IMR-90 (cell line): ENCODE results near the gene LCAT. TPM values are rescaled to one million over a fixed set of nuclear protein-coding genes. Genes with fewer than 3 reads are reported as not detected.

Experiments used
- ATAC-seq: fragments of 200-7000 bp; cut with Tn5 transposase; 2 replicates; pipeline ENCODE4 v1.9.1; 2020; ENCODE audit warnings: low read depth, mild to moderate bottlenecking, moderate library complexity
- BruUV-seq: library from RNA; stranded (reverse); fragments of 400-500 nt; replicated peaks from 2 replicates; lab custom pipeline; 2021; lab: Mats Ljungman, UMichigan
- CTCF ChIA-PET: fragments of 300-600 bp; formaldehyde crosslinking; extraction: SDS; loops from one replicate; lab custom pipeline; 2021; ENCODE audit warnings: antibody characterized with exemption; lab: Yijun Ruan, JAX
- POLR2A ChIA-PET: fragments of 300-600 bp; sonication (Branson Sonifier 250); formaldehyde crosslinking; loops from one replicate; lab custom pipeline; 2022; ENCODE audit warnings: antibody characterized with exemption; ENCODE audit not compliant: unreplicated experiment; lab: Charles Lee
- DNase-seq: peaks from one replicate; pipeline ENCODE4 v3.0.0; 2013
- H2AFZ ChIP-seq: replicated peaks from 2 replicates; pipeline ENCODE3; 2013; ENCODE audit warnings: low read length, mild to moderate bottlenecking; ENCODE audit not compliant: poor library complexity
- H2AK5ac ChIP-seq: 2 replicates; pipeline ENCODE4 v1.6.1; 2013; ENCODE audit warnings: low read depth, low read length, inconsistent platforms
- H2AK9ac ChIP-seq: replicated peaks from 2 replicates; pipeline ENCODE3; 2013; ENCODE audit warnings: mild to moderate bottlenecking, low read depth, low read length, moderate library complexity; ENCODE audit not compliant: poor library complexity
- H2BK120ac ChIP-seq: 2 replicates; pipeline ENCODE4 v1.6.1; 2013; ENCODE audit warnings: low read depth, low read length, inconsistent platforms
- H2BK15ac ChIP-seq: 3 replicates; pipeline ENCODE4 v1.6.1; 2013; ENCODE audit warnings: low read depth, low read length, inconsistent platforms
- H2BK20ac ChIP-seq: 2 replicates; pipeline ENCODE4 v1.6.1; 2013; ENCODE audit warnings: low read depth, mild to moderate bottlenecking, inconsistent platforms, low read length, moderate library complexity
- H2BK5ac ChIP-seq: 2 replicates; pipeline ENCODE4 v1.6.1; 2013; ENCODE audit warnings: mild to moderate bottlenecking, low read depth, low read length, inconsistent platforms; ENCODE audit not compliant: poor library complexity, severe bottlenecking
- H3K14ac ChIP-seq: replicated peaks from 2 replicates; pipeline ENCODE4 v1.6.1; 2013; ENCODE audit warnings: low read depth, low read length, inconsistent platforms
- H3K18ac ChIP-seq: 2 replicates; pipeline ENCODE4 v1.6.1; 2013; ENCODE audit warnings: low read depth, low read length, control low read depth
- H3K23ac ChIP-seq: 2 replicates; pipeline ENCODE4 v1.6.1; 2013; ENCODE audit warnings: low read depth, low read length, inconsistent platforms
- H3K27ac ChIP-seq: 2 replicates; pipeline ENCODE4 v1.5.1; 2013; ENCODE audit warnings: mild to moderate bottlenecking, control low read depth, low read length; ENCODE audit not compliant: insufficient read depth
- H3K27me3 ChIP-seq: 2 replicates; pipeline ENCODE4 v1.6.1; 2013; ENCODE audit warnings: low read length; ENCODE audit not compliant: control insufficient read depth, insufficient read depth
- H3K36me3 ChIP-seq: 2 replicates; pipeline ENCODE4 v1.6.1; 2013; ENCODE audit warnings: low read length, mixed read lengths; ENCODE audit not compliant: control insufficient read depth, insufficient read depth
- H3K4ac ChIP-seq: 2 replicates; pipeline ENCODE4 v1.6.1; 2013; ENCODE audit warnings: low read depth, low read length, inconsistent platforms
- H3K4me1 ChIP-seq: 2 replicates; pipeline ENCODE4 v1.6.1; 2013; ENCODE audit warnings: low read length, mixed read lengths; ENCODE audit not compliant: control insufficient read depth, insufficient read depth
- H3K4me2 ChIP-seq: 2 replicates; pipeline ENCODE4 v1.6.1; 2013; ENCODE audit warnings: low read depth, mild to moderate bottlenecking, control low read depth, low read length, moderate library complexity
- H3K4me3 ChIP-seq: 2 replicates; pipeline ENCODE4 v1.5.1; 2013; ENCODE audit warnings: low read depth, mild to moderate bottlenecking, control low read depth, low read length, moderate library complexity; ENCODE audit not compliant: insufficient read depth
- H3K56ac ChIP-seq: 2 replicates; pipeline ENCODE4 v1.6.1; 2013; ENCODE audit warnings: low read length, inconsistent platforms; ENCODE audit not compliant: insufficient read depth; ENCODE audit errors: extremely low read depth
- H3K79me1 ChIP-seq, 2 experiments: 2 replicates each; pipeline ENCODE4 v1.6.1; 2013; ENCODE audit warnings: low read length in 2 of 2, inconsistent platforms in 1 of 2, low read depth in 1 of 2
- H3K9ac ChIP-seq: 2 replicates; pipeline ENCODE4 v1.6.1; 2013; ENCODE audit warnings: low read depth, low read length, control low read depth
- H3K9me1 ChIP-seq: 2 replicates; pipeline ENCODE4 v1.6.1; 2013; ENCODE audit warnings: low read length, inconsistent platforms; ENCODE audit not compliant: insufficient read depth
- H3K9me3 ChIP-seq: 2 replicates; pipeline ENCODE4 v1.6.1; 2013; ENCODE audit warnings: low read length; ENCODE audit not compliant: control insufficient read depth, insufficient read depth
- H4K20me1 ChIP-seq: 2 replicates; pipeline ENCODE4 v1.6.1; 2013; ENCODE audit warnings: low read length, inconsistent platforms; ENCODE audit not compliant: insufficient read depth
- H4K5ac ChIP-seq: 2 replicates; pipeline ENCODE4 v1.6.1; 2013; ENCODE audit warnings: mild to moderate bottlenecking, low read depth, low read length, control low read depth
- H4K8ac ChIP-seq, 2 experiments: 2 replicates each; pipeline ENCODE4 v1.6.1; 2013; ENCODE audit warnings: low read depth in 2 of 2, low read length in 2 of 2, control low read depth in 1 of 2, inconsistent platforms in 1 of 2
- H4K91ac ChIP-seq: 2 replicates; pipeline ENCODE4 v1.6.1; 2013; ENCODE audit warnings: low read depth, low read length, inconsistent platforms; ENCODE audit not compliant: insufficient read depth
- BHLHE40 ChIP-seq: fragments of 150-350 bp; IDR thresholded peaks from 2 replicates; pipeline ENCODE4 v1.6.1; 2016; ENCODE audit warnings: mild to moderate bottlenecking, low read depth, low read length
- CEBPB ChIP-seq: IDR thresholded peaks from 2 replicates; pipeline ENCODE4 v1.6.1; 2012; ENCODE audit warnings: low read depth, low read length, improper control_type of control experiment
- CHD1 ChIP-seq: IDR thresholded peaks from 2 replicates; pipeline ENCODE4 v1.6.1; 2012; ENCODE audit warnings: low read depth, low read length, improper control_type of control experiment
- FOS ChIP-seq: fragments of 150-350 bp; IDR thresholded peaks from 2 replicates; pipeline ENCODE4 v1.6.1; 2016; ENCODE audit warnings: low read depth, low read length
- MAZ ChIP-seq: IDR thresholded peaks from 2 replicates; pipeline ENCODE4 v1.6.1; 2012; ENCODE audit warnings: low read depth, mild to moderate bottlenecking, low read length, improper control_type of control experiment, moderate library complexity, borderline replicate concordance
- MXI1 ChIP-seq: IDR thresholded peaks from 2 replicates; pipeline ENCODE4 v1.6.1; 2012; ENCODE audit warnings: low read depth, mild to moderate bottlenecking, low read length, moderate library complexity, borderline replicate concordance
- NFE2L2 ChIP-seq: fragments of 150-350 bp; IDR thresholded peaks from 2 replicates; pipeline ENCODE4 v1.6.1; 2016; ENCODE audit warnings: low read depth, mild to moderate bottlenecking, low read length
- RAD21 ChIP-seq: IDR thresholded peaks from 2 replicates; pipeline ENCODE4 v1.6.1; 2012; ENCODE audit warnings: low read length, improper control_type of control experiment
- RCOR1 ChIP-seq: IDR thresholded peaks from 2 replicates; pipeline ENCODE4 v1.6.1; 2012; ENCODE audit warnings: mild to moderate bottlenecking, low read length, improper control_type of control experiment; ENCODE audit not compliant: insufficient replicate concordance
- RFX5 ChIP-seq: IDR thresholded peaks from 2 replicates; pipeline ENCODE4 v1.8.0; 2012; ENCODE audit warnings: low read depth, mild to moderate bottlenecking, low read length, moderate library complexity
- SMC3 ChIP-seq: fragments of 150-350 bp; IDR thresholded peaks from 2 replicates; pipeline ENCODE4 v1.6.1; 2016; ENCODE audit warnings: low read depth, mild to moderate bottlenecking, antibody characterized with exemption, low read length, moderate library complexity
- WGBS, 2 experiments: methylation state at CpG; one replicate each; pipeline versions ENCODE4 v1.1.5 to v1.1.7; 2013; ENCODE audit warnings: missing lambda C conversion rate in 2 of 2; ENCODE audit not compliant: insufficient read length in 1 of 2; ENCODE audit errors: extremely low coverage in 2 of 2; 5-methylcytosine and 5-hydroxymethylcytosine counted together
- dilution Hi-C: fragments of 300-500 bp; cut with HindIII; formaldehyde crosslinking; loops from one replicate; pipeline ENCODE4 v1.14.3; 2018; ENCODE audit warnings: low sequenced_read_pairs; ENCODE audit not compliant: unreplicated experiment
- in situ Hi-C: fragments of 300-500 bp; cut with MboI; formaldehyde crosslinking; loops from 3 replicates; pipeline ENCODE4 v1.14.3; 2019; ENCODE audit warnings: low sequenced_read_pairs, inconsistent platforms, mixed read lengths
- intact Hi-C: fragments of 100-400 bp; cut with micrococcal nuclease; formaldehyde crosslinking; loops from 2 replicates; pipeline ENCODE4 v1.10.0; 2022
- polyA plus RNA-seq, 3 experiments: library from polyadenylated mRNA; depleted of rRNA; stranded (reverse); fragments of >200 nt; gene quantifications; 2 replicates each; pipeline ENCODE4 v1.2.3, GENCODE V29; 2012; ENCODE audit warnings: low replicate concordance in 1 of 3
- total RNA-seq: library from RNA; depleted of rRNA; stranded (reverse); fragments of >200 nt; gene quantifications from 2 replicates; pipeline ENCODE4 v1.2.3, GENCODE V29; 2012
- TF ChIP-seq, protein P1 (sequence below): conservative IDR thresholded peaks from 2 replicates; pipeline ENCODE4 v1.5.1; 2012; ENCODE audit warnings: mild to moderate bottlenecking, low read depth, low read length, improper control_type of control experiment

Gene LCAT
- total and polyA plus RNA-seq, 2 of the 4 experiments (the other 2 are of a cell fraction): 1.4 to 18.8 TPM

DNA sequence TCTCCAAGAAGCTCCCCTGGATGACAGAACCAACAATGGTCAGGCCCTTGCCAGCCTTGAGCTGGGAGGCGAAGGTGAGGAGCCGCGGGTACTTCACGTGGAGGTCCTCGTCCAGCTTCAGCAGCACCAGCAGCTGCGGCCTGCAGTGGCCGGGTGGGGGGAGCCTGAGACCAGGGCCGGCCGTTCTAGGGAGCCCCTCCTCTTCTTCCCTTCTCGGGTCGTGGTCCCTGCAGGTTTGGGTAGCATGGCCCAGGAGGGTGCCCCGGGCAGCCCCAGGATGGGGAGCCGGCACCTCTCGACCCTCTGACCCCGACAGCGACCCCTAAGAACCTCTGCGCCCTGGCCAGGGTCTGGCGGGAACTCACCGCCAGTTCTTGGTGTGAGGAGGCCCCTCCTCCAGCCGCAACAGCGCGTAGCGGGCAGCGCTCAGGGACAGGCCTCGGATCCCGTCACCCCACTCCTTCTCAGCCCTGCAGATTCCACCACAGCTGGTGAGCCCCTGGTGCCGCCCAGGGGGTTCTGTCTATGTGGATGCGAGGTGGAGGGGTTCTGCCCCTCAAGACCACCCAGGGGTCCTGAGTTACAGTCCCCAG, 3.1 kb upstream of the LCAT start:
- Histone ChIP-seq H3K56ac (no peak overlapping the region), H3K4me2 (no peak overlapping the region), H3K36me3 (peaks cover 97% of the 10 kb centered on the region), H2AK5ac (no peak overlapping the region), H2AK9ac (no peak overlapping the region), H2BK120ac (no peak overlapping the region), H4K8ac (no peak overlapping the region), H3K4ac (no peak overlapping the region), H3K9ac (no peak overlapping the region), H3K9me3 (no peaks in the 10 kb centered on the region), H3K4me1 (no peaks in the 10 kb centered on the region), H3K18ac (no peak overlapping the region), H3K27me3 (no peaks in the 10 kb centered on the region), H3K9me1 (no peaks in the 10 kb centered on the region), H4K5ac (no peak overlapping the region), H3K14ac (no peak overlapping the region), H4K20me1 (peaks cover 62% of the 10 kb centered on the region), H4K91ac (no peak overlapping the region), H3K27ac (no peak overlapping the region), H3K79me1 (peaks cover 22 to 88% of the 10 kb centered on the region in 2 experiments), H2BK15ac (no peak overlapping the region), H3K23ac (no peak overlapping the region), H2BK5ac (no peak overlapping the region), H2BK20ac (no peak overlapping the region), H2AFZ (no peak overlapping the region), H3K4me3 (no peak overlapping the region)
- TF ChIP-seq MXI1 (no peak), MAZ (no peak), RAD21 (no peak), FOS (no peak), RFX5 (no peak), SMC3 (no peak), NFE2L2 (no peak), BHLHE40 (no peak), CHD1 (no peak), RCOR1 (no peak), CEBPB (no peak)
- TF ChIP-seq, protein P1, sequence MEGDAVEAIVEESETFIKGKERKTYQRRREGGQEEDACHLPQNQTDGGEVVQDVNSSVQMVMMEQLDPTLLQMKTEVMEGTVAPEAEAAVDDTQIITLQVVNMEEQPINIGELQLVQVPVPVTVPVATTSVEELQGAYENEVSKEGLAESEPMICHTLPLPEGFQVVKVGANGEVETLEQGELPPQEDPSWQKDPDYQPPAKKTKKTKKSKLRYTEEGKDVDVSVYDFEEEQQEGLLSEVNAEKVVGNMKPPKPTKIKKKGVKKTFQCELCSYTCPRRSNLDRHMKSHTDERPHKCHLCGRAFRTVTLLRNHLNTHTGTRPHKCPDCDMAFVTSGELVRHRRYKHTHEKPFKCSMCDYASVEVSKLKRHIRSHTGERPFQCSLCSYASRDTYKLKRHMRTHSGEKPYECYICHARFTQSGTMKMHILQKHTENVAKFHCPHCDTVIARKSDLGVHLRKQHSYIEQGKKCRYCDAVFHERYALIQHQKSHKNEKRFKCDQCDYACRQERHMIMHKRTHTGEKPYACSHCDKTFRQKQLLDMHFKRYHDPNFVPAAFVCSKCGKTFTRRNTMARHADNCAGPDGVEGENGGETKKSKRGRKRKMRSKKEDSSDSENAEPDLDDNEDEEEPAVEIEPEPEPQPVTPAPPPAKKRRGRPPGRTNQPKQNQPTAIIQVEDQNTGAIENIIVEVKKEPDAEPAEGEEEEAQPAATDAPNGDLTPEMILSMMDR: no peak
- BruUV-seq: no TSS peak
- POLR2A ChIA-PET: no interaction called here
- in situ Hi-C loops (loop anchor here (25.0 kb wide), 1 partner anchor 410 kb away; the partner anchor contains the start of gene RIPOR1), intact Hi-C loops (no loop called here), dilution Hi-C loops (no loop called here)
- no peak for ATAC-seq
- 100% methylated on average over 4 of the region's 28 CpGs; no CpG with 5 or more reads in 1 of the 2 experiments for WGBS, 2 experiments
- CTCF ChIA-PET: no interaction called here
- DNase-seq: no peak
